ENCODE results near the gene NATD1. TPM values are rescaled to one million over a fixed set of nuclear protein-coding genes. Genes with fewer than 3 reads are reported as not detected.

Gene NATD1
- total RNA-seq, 1 donor from 2014 or later = 19.5 TPM

GRCh38 chr17:21191698-21192097 is 61.5 kb downstream of the NATD1 start:
- Histone ChIP-seq H3K27me3 (no peaks in the 10 kb centered on the region), H3K4me1 (peaks cover 17% of the 10 kb centered on the region), H3K4me3 (no peak overlapping the region), H3K27ac (no peak overlapping the region), H3K9me3 (no peaks in the 10 kb centered on the region), H3K36me3 (peaks cover 12% of the 10 kb centered on the region)
- no peak for DNase-seq
- intact Hi-C loops (cut with DNase I) = no loop called here
- ATAC-seq = no peak
- no peak for TF ChIP-seq CTCF (IDR thresholded peaks at IDR 0.05)

GRCh38 chr17:21190078-21190477 is 63.1 kb downstream of the NATD1 start:
- intact Hi-C loops (cut with DNase I) = no loop called here
- Histone ChIP-seq H3K4me3 (no peak overlapping the region), H3K4me1 (peaks cover 17% of the 10 kb centered on the region), H3K27me3 (no peaks in the 10 kb centered on the region), H3K27ac (no peak overlapping the region), H3K9me3 (no peaks in the 10 kb centered on the region), H3K36me3 (peaks cover 20% of the 10 kb centered on the region)
- TF ChIP-seq CTCF (IDR thresholded peaks at IDR 0.05) = no peak
- ATAC-seq = no peak
- no peak for DNase-seq

GRCh38 chr17:21189361-21189760 is 63.8 kb downstream of the NATD1 start:
- no peaks in the 10 kb centered on the region for H3K27me3 ChIP-seq
- peaks cover 16% of the 10 kb centered on the region for H3K4me1 ChIP-seq
- no peaks in the 10 kb centered on the region for H3K9me3 ChIP-seq
- DNase-seq (no peak), ATAC-seq (no peak)
- no peak for TF ChIP-seq CTCF (IDR thresholded peaks at IDR 0.05)
- peaks cover 27% of the 10 kb centered on the region for H3K36me3 ChIP-seq
- H3K4me3 ChIP-seq = no peak overlapping the region
- H3K27ac ChIP-seq = no peak overlapping the region
- intact Hi-C loops (cut with DNase I) = no loop called here

Other genes starting within 250 kb of the NATD1 start
- 160 TPM for gene USP22, start 210.4 kb downstream of the NATD1 start, total RNA-seq
- gene DHRS7B, start 126.4 kb downstream of the NATD1 start, total RNA-seq = 24.7 TPM
- 24.2 TPM for gene TMEM11, start 39.2 kb downstream of the NATD1 start, total RNA-seq
- 68.3 TPM for gene MAP2K3, start 31.3 kb upstream of the NATD1 start, total RNA-seq
- 2.5 TPM for gene KCNJ12, start 122.9 kb upstream of the NATD1 start, total RNA-seq